Progenitor cell of endocrine pancreas (in vitro differentiated cells): ENCODE results near the gene GPR152. TPM values are rescaled to one million over a fixed set of nuclear protein-coding genes. Genes with fewer than 3 reads are reported as not detected.

ENCODE experiments used
- DNase-seq: peaks from one replicate; pipeline ENCODE4 v3.0.0; 2021; ENCODE audit warnings: low spot score; ENCODE audit not compliant: unreplicated experiment
- H3K27ac Mint-ChIP-seq: 2 replicates; pipeline ENCODE4 v1.8.0; 2021; ENCODE audit warnings: mild to moderate bottlenecking, moderate library complexity, mixed read lengths
- H3K27me3 Mint-ChIP-seq: 2 replicates; pipeline ENCODE4 v1.8.0; 2021; ENCODE audit warnings: mixed read lengths
- H3K36me3 Mint-ChIP-seq: 2 replicates; pipeline ENCODE4 v1.8.0; 2022; ENCODE audit warnings: mixed read lengths; ENCODE audit not compliant: insufficient read depth
- H3K4me1 Mint-ChIP-seq: 2 replicates; pipeline ENCODE4 v1.8.0; 2021; ENCODE audit warnings: low read depth, mixed read lengths
- H3K4me3 Mint-ChIP-seq: 2 replicates; pipeline ENCODE4 v1.8.0; 2021; ENCODE audit warnings: low read depth, mild to moderate bottlenecking, moderate library complexity, mixed read lengths
- H3K9me3 Mint-ChIP-seq: 2 replicates; pipeline ENCODE4 v1.8.0; 2021; ENCODE audit warnings: low read depth, mixed read lengths
- total RNA-seq: library from RNA; stranded (reverse); gene quantifications from 2 replicates; pipeline ENCODE4 v1.2.1, GENCODE V29; 2021
- TF ChIP-seq, protein P1 (sequence below): fragments of 200-600 bp; sonication (generic); IDR thresholded peaks from one replicate; pipeline ENCODE4 v1.5.0; 2021; ENCODE audit warnings: antibody characterized with exemption, mild to moderate bottlenecking; ENCODE audit not compliant: unreplicated experiment

The GPR152 gene
- total RNA-seq, 1 donor from 2014 or later: not detected

DNA sequence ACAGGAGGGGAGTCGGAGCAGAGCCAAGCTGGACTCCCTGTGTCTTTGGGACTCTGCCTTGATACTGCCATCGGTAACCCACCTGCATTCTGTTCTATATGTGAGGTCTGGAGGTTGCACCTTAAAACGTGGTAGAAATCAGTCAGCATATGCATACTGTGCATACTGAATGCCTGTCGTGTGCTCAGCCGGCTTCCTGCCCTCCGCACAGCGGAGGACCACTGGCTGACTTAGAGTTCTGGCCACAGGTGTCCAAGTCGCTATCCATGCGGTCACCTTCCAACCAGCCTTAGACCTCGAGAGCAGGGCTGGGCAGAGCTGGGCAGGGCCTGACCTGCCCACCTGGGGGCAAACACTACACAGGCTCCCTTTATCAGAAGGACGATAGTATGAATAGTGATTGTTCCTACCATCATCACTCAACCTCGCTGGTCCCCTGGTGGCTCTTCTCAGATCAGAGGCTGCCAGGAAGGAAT is 44.8 kb downstream of the GPR152 start:
- no peak for DNase-seq
- TF ChIP-seq, protein P1, sequence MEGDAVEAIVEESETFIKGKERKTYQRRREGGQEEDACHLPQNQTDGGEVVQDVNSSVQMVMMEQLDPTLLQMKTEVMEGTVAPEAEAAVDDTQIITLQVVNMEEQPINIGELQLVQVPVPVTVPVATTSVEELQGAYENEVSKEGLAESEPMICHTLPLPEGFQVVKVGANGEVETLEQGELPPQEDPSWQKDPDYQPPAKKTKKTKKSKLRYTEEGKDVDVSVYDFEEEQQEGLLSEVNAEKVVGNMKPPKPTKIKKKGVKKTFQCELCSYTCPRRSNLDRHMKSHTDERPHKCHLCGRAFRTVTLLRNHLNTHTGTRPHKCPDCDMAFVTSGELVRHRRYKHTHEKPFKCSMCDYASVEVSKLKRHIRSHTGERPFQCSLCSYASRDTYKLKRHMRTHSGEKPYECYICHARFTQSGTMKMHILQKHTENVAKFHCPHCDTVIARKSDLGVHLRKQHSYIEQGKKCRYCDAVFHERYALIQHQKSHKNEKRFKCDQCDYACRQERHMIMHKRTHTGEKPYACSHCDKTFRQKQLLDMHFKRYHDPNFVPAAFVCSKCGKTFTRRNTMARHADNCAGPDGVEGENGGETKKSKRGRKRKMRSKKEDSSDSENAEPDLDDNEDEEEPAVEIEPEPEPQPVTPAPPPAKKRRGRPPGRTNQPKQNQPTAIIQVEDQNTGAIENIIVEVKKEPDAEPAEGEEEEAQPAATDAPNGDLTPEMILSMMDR: no peak
- Mint-ChIP-seq H3K27me3 (peaks cover 27% of the 10 kb centered on the region), H3K27ac (no peak overlapping the region), H3K9me3 (no peaks in the 10 kb centered on the region), H3K36me3 (no peaks in the 10 kb centered on the region), H3K4me1 (peaks cover 1% of the 10 kb centered on the region), H3K4me3 (no peak overlapping the region)

DNA sequence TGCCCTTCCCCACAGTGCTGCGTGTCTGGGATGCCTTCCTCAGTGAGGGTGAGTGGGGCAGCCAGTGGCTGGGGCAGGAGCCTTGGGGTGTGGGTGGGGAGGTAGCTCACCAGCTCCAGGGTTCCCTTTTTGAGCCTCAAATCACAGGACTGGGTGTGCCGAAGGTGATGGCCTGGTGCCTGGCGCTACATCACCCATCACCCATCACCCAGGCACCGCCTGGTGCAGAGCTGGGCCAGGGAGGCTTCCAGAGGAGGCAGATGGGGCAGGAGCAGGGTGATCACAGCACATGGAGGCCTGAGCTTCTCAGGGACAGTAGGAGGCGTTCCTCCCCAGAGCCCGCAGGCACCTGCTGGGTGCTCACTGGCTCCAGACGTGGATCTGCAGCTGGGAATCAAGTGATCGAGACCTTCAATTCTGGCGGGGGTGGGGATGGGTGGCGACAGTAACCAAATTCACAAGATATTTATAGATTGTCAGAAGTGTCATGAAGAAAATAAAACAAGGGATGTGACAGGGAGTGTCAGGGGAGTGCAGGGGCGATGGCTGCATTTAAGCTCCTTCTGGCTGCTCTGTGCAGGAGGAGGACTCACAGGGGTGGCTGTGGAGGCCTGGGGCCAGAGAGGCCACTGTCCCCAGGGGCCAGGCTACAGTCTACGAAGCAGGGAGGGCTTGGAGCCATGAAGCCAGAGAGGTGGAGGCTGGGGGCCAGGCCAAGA is 45.4 kb downstream of the GPR152 start:
- H3K27me3 Mint-ChIP-seq: peaks cover 22% of the 10 kb centered on the region
- DNase-seq: no peak
- H3K4me3 Mint-ChIP-seq: no peak overlapping the region
- H3K27ac Mint-ChIP-seq: no peak overlapping the region
- no peaks in the 10 kb centered on the region for H3K36me3 Mint-ChIP-seq
- TF ChIP-seq, protein P1: no peak
- no peaks in the 10 kb centered on the region for H3K9me3 Mint-ChIP-seq
- H3K4me1 Mint-ChIP-seq: peaks cover 1% of the 10 kb centered on the region

DNA sequence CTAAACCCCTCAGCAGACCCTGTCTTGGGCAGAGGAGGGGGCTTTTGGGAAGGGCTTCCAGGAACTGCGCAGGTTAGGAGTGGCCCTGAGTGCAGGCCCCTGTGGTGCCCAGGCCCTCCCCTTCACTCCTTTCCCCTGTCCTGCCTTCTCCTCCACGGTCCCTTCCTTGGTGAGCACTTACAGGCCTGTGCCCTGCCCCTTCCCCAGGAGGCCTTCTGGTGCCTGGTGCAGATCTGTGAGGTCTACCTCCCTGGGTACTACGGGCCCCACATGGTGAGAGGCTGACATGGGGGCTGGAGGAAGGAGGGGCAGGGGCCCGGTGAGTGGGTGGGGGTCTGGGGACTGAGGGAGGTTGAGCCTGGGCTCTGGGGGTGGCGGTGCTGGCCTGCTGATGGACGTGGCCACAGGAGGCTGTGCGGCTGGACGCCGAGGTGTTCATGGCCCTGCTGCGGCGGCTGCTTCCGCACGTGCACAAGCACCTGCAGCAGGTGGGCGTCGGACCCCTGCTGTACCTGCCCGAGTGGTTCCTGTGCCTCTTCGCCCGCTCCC is 46.0 kb downstream of the GPR152 start:
- Mint-ChIP-seq H3K36me3 (no peaks in the 10 kb centered on the region), H3K27me3 (peaks cover 18% of the 10 kb centered on the region), H3K9me3 (no peaks in the 10 kb centered on the region), H3K4me1 (peaks cover 1% of the 10 kb centered on the region), H3K4me3 (no peak overlapping the region), H3K27ac (no peak overlapping the region)
- TF ChIP-seq, protein P1: no peak
- DNase-seq: no peak

DNA sequence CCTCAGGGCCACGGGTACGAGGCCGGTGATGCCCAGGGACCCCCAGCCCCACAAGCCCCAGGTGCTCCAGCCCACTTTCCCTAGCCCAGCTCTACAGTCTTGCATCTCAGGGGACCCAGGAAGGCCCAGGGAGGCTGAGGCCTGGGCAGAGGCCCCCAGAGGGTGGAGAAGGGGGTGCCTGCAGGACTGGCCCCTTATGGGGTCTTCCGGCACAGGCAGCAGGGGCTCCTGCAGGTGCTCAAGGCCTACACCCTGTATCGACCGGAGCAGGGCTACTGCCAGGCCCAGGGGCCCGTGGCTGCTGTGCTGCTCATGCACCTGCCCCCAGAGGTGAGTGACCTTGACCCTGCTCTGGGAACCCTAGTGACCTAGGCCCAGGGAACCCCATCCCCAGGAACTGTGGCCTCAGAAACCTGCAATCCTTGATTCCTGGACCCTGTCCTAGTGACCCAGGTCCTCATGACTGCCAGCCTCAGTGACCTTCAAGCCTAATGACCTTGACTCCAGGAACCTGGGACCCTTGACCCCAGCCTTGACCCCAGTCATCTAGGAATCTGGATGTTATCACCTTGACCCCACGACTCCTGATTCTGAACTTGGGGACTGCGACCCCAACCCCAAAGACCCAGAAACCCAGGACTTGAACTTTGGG is 46.7 kb downstream of the GPR152 start:
- Mint-ChIP-seq H3K27ac (no peak overlapping the region), H3K4me3 (no peak overlapping the region), H3K36me3 (no peaks in the 10 kb centered on the region), H3K9me3 (no peaks in the 10 kb centered on the region), H3K27me3 (peaks cover 15% of the 10 kb centered on the region), H3K4me1 (peaks cover 1% of the 10 kb centered on the region)
- TF ChIP-seq, protein P1: no peak
- DNase-seq: no peak

DNA sequence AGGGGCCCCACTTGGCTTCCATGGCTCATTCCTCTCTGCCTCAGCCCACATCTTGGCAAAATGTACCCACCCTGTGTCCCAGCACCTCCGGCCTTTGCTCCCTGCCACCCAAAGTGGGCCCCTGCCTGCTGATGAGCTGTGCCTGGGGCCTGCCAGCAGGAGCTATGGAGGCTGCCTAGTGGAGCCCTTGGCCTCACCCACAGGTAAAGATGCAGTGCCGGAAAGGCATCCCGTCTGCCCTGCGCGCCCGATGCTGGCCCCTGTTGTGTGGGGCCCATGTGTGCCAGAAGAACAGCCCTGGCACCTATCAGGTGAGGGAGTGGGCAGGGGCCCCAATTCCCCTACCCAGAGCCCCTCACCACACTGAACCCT is 47.3 kb downstream of the GPR152 start:
- peaks cover 6% of the 10 kb centered on the region for H3K4me1 Mint-ChIP-seq
- TF ChIP-seq, protein P1: no peak
- no peak overlapping the region for H3K4me3 Mint-ChIP-seq
- no peaks in the 10 kb centered on the region for H3K9me3 Mint-ChIP-seq
- no peaks in the 10 kb centered on the region for H3K36me3 Mint-ChIP-seq
- no peak for DNase-seq
- no peak overlapping the region for H3K27ac Mint-ChIP-seq
- H3K27me3 Mint-ChIP-seq: peaks cover 15% of the 10 kb centered on the region
